Pulmonary artery endothelial cell (primary cell): ENCODE measurements around the gene SLC7A5. TPM values are rescaled to one million over a fixed set of nuclear protein-coding genes. Genes with fewer than 3 reads are reported as not detected.
"Not testable (repeated sequence)": the region's sequence is repeated elsewhere in the genome, so short reads cannot be mapped to it uniquely, and the experiment has no call there.

Experiments
- DNase-seq: peaks from one replicate; pipeline ENCODE4 v3.0.0-alpha.2; 2011; ENCODE audit warnings: low read depth, low spot score
- total RNA-seq: library from RNA; depleted of rRNA; stranded (reverse); fragments of >200 nt; gene quantifications from 2 replicates; pipeline ENCODE4 v1.2.3, GENCODE V29; 2014

The SLC7A5 gene
- total RNA-seq, 1 donor from 2014 or later = 11.2 TPM

DNA sequence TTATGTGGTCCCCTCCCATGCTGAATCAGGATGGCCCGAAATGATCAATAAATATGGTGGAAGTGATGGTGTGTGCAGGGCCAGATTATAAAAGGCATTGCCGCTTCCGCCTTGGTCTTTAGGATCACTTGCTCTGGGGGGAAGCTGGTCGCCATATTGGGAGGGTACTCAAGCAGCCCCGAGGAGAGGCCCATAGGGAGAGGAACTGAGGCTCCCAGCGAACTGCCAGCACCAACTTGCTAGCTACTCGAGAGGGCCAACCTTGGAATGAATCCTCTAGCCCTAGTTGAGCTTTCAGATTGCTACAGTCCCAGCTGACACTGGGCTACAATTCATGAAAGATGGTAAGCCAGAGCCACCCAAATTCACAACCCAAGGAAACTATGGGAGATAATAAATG, 19.0 kb upstream of the SLC7A5 start:
- not testable (repeated sequence) for DNase-seq

DNA sequence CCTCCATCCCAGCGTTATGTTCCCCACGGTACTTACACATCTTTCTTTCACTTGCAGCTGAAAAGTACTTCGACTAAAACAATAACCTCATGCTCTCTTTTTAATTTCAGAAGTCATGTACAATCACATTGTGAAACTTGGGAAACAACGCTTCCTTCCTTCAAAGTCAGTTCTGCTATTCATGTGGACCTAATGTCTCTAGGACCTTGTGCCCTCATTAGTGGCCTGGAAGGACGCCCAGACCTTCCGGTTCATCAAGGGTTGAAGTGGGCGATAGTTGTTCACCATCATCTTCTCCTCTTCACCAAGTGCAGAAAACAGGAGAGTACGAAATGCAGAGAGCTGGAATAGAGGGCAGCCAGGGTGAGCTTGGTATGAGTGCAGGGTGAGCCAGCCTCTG, 18.6 kb upstream of the SLC7A5 start:
- DNase-seq = not testable (repeated sequence)

DNA sequence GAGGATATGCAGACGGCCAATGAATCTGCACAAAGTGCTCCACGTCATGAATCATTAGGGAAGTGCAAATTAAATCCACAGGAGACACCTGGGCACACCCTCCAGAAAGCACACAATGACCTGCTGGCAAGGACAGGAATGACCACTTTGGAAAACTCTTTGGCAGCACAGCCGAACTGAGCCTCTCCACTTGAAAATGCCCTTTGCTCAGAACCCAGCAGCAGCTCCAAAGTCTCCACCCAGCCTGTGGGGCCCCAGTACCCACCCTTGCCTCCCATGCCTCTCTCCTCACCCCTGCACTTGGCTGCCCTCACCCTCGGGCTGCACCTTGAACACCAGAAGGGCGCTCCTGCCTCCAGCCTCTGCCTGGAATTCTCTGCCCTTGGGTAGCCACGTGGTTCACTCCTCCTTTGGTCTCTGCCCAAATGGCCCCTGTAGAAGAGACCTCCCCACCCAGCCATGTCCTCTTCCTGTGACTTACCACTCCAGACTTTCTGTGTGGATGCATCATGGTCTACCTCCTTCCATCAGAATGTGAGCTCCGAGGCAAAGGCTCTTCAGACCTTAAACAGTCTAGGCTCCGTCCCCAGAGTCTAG, 16.2 kb upstream of the SLC7A5 start:
- DNase-seq = not testable (repeated sequence)

- no peak for DNase-seq
Observed at GRCh38 chr16:87882436-87883019, 13.2 kb upstream of the SLC7A5 start.

- DNase-seq = no peak
Observed at GRCh38 chr16:87881324-87882200, 12.3 kb upstream of the SLC7A5 start.

GRCh38 chr16:87880117-87880696, 10.9 kb upstream of the SLC7A5 start:
- DNase-seq = no peak

GRCh38 chr16:87879411-87880013, 10.2 kb upstream of the SLC7A5 start:
- DNase-seq = not testable (repeated sequence)

DNA sequence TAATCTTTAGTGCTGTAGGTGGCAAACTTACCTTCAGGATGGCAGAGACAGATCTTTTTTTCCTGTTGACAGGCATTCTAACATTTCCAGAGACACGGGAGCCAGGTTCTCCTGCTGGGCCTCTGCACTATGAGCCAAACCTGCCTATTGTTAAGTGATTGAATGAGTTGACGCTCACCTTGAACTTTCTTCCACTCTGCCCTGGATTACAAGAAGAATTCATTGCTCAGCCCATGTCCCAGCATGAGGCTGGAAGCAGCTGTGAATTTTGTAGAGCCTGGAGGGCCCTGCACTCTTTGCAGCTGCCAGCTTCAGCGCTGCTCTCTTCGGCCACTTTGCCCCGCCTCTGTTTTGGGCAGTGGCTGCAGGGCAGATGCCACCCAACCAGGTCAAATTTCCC, 9.4 kb upstream of the SLC7A5 start:
- DNase-seq = no peak

GRCh38 chr16:87877942-87878507, 8.7 kb upstream of the SLC7A5 start:
- no peak for DNase-seq

GRCh38 chr16:87874639-87875427, 5.5 kb upstream of the SLC7A5 start:
- no peak for DNase-seq

DNA sequence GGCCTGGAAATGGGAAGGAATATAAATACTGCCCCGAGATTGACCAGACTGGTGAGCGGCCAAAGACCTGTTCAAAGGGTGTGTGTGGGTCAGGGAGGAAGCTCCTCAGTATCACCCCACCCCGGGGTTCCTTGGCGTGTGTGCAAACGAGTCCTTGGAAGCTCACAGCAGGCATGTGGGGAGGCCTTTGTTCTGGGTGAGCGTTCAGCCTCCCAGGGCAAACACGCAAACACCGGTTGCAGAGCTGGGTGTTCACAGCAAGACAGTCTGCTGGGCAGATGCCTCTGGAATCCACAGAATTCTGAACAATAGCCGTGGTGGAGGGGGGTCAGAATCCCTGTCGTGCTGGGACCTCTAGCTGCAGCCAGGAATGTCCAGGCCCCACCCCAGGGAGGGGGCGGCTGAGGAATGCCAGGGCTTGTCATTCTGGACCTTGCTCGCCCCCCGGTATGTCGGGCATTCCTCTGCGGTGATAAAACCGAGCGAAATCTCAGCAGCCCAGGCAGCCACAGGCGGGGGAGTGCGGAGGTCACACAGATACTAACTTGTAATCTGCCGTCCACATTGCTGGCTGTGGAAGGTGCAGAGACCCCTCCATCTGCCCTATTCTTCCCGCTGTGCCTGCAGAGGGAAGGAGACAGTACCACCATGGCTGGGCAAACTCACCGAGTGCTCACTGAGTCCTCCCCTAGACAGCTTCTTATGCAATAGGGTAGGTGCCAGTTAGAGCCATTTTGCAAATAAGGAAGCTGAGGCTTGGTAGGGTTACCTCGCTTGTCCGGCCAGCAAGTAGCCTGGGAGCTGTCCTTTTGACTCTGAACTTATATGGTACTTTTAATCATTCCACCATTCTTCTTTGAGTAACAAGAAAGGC, 1.3 kb upstream of the SLC7A5 start:
- DNase-seq = not testable (repeated sequence)

GRCh38 chr16:87869879-87870417, 641 bp upstream of the SLC7A5 start:
- not testable (repeated sequence) for DNase-seq

- peak; percentile 52 for DNase-seq
Observed at GRCh38 chr16:87868254-87869029, 865 bp downstream of the SLC7A5 start.

DNA sequence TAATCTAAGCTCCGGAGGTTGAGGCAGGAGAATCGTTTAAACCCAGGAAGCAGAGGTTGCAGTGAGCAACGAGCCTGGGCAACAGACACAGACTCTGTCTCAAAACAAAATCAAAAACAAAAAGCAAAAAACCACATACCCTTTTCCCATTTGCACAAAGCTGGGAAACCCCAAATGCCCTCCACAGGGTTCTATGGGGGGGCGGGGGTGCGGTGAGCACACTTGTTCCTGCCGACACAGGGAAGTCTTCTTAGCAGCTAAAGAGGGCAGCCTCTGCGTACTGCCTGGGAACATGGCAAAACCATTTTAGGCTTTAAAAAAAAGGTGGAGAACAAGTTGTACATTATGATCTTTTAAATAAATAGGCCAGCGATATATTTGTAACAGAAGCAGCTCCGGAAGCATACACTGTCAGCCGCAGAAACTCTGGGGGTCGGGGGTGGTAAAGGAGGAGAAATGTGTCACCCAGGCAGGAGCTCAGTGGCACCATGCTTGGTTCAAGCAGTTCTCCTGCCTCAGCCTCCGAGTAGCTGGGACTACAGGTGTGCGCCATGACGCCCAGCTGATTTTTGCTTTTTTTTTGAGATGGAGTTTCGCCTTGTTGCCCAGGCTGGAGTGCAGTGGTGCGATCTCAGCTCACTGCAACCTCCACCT, 3.3 kb downstream of the SLC7A5 start:
- not testable (repeated sequence) for DNase-seq

GRCh38 chr16:87864331-87864989, 4.8 kb downstream of the SLC7A5 start:
- DNase-seq = no peak

GRCh38 chr16:87863327-87863635, 6.0 kb downstream of the SLC7A5 start:
- DNase-seq = not testable (repeated sequence)

DNA sequence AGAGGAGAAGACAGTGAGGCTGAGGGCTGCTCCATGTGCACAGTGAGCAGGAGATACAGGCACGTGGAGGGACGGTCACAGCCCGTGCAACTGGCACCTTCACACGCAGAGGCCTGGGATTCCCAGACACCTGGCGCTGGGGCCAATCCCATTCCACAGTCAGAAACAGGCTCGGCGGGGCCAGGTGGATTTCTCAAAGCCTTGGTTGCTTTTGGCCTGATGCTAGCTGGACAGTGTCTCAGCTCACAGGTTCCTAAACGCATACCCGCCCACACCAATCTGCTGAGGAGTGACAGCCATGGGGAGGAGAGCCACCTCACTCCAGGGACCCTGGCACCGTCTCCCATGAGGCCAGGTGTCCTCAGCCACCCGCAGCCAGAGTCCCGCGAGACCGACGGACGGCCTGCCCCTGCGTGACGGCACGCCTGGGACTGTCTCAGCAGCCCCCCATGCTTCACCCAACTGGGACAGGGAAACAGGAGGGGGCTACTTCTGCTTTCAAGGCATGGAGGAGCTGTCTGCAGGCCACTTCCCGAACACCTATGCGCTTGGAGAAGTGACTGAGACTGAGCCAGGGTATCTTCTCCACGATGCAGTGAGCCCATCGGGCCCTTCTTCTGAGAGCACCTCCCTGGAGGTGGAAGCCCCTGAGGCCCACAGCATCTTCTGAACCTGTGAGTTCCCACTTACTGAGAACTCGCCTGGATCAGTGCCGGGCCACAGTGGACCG, 6.5 kb downstream of the SLC7A5 start:
- DNase-seq = not testable (repeated sequence)
